Lower leg skin (tissue), 3 donors: Measurements from ENCODE around the gene NFIB.

Source experiments
- CTCF ChIP-seq, 3 donors: fragments of 450-650 bp; IDR thresholded peaks; one replicate each; pipeline ENCODE4 v1.5.1; 2016; ENCODE audit warnings: antibody characterized with exemption in 3 of 3, mild to moderate bottlenecking in 3 of 3, moderate library complexity in 2 of 3
- POLR2A ChIP-seq, 2 donors: fragments of 450-650 bp; IDR thresholded peaks; one replicate each; pipeline ENCODE4 v1.6.1; 2016 to 2017; ENCODE audit warnings: antibody characterized with exemption in 2 of 2, mild to moderate bottlenecking in 1 of 2, moderate library complexity in 1 of 2

- TF ChIP-seq POLR2A (IDR thresholded peaks at IDR 0.05) (no peak), CTCF (IDR thresholded peaks at IDR 0.05) (no peak)
These were observed 27.6 kb upstream of the NFIB start for GRCh38 chr9:14341437-14342122.
